Suprapubic skin (tissue), 3 donors: ENCODE results near the gene MAD2L2.

Experiments
- POLR2A ChIP-seq, 2 donors: fragments of 450-650 bp; IDR thresholded peaks; one replicate each; pipeline ENCODE4 v1.6.1; 2017; ENCODE audit warnings: antibody characterized with exemption in 2 of 2, mild to moderate bottlenecking in 2 of 2, moderate library complexity in 2 of 2
- TF ChIP-seq, protein P1 (sequence below), 2 donors: fragments of 200-600 bp in 1 of 2; fragments of 450-650 bp in 1 of 2; sonication (generic) in 1 of 2; IDR thresholded peaks; one replicate each; pipeline ENCODE4 v1.5.1; 2016 to 2019; ENCODE audit warnings: antibody characterized with exemption in 2 of 2, mild to moderate bottlenecking in 1 of 2, moderate library complexity in 1 of 2

DNA sequence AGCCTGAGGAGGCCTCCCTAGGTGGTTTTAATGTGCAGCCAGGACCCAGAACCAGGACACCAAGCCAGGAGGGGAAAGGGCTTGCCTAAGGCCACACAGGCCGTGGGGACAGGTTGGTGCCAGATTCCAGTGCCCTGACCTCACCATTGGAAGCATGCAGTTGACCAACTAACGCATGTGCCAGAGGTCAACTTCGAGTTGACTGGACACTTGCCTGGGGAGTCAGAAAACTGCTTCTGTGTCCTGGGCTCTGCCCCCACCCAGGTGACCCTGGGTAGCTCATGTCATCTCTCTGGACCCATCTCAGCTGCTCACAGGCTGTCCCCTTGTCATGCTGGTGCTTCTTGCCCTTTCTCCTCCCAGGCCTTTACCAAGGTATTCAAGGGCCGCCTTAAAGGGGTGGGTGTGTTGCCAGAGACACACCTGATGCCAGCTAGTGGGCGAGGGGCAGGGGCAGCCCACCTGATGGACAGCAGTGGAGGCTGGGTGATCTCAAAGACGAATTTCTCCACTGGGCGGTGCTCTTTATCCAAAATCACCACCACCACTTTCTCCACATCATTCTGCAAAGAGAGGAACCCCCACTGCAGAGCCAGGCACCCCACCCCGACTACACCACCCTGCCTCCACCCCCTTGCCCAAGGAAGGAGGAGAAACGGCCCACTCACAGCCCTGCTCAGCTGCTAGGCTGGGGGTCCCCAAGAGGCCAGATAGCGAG is 4.4 kb downstream of the MAD2L2 start:
- TF ChIP-seq, protein P1, sequence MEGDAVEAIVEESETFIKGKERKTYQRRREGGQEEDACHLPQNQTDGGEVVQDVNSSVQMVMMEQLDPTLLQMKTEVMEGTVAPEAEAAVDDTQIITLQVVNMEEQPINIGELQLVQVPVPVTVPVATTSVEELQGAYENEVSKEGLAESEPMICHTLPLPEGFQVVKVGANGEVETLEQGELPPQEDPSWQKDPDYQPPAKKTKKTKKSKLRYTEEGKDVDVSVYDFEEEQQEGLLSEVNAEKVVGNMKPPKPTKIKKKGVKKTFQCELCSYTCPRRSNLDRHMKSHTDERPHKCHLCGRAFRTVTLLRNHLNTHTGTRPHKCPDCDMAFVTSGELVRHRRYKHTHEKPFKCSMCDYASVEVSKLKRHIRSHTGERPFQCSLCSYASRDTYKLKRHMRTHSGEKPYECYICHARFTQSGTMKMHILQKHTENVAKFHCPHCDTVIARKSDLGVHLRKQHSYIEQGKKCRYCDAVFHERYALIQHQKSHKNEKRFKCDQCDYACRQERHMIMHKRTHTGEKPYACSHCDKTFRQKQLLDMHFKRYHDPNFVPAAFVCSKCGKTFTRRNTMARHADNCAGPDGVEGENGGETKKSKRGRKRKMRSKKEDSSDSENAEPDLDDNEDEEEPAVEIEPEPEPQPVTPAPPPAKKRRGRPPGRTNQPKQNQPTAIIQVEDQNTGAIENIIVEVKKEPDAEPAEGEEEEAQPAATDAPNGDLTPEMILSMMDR (IDR thresholded peaks at IDR 0.05) = no peak
- no peak for TF ChIP-seq POLR2A (IDR thresholded peaks at IDR 0.05)
